Measurements from ENCODE around the gene SLC28A1.

- no peak for TF ChIP-seq EZH2 (IDR thresholded peaks at IDR 0.05; ENCODE audit: insufficient read depth, poor library complexity, severe bottlenecking)
- no peak for TF ChIP-seq EZH2phosphoT487 (IDR thresholded peaks at IDR 0.05; ENCODE audit: insufficient read depth, low read depth)
These were observed 44.3 kb downstream of the SLC28A1 start for GRCh38 chr15:84928843-84929168.

Data from GM23248 (cell line).